GM12891 (cell line): ENCODE results near the gene OR4D1.

Experiments
- DNase-seq: peaks from one replicate; pipeline ENCODE4 v3.0.0; 2011; ENCODE audit warnings: low spot score; ENCODE audit not compliant: insufficient read length
- FAIRE-seq: peaks from 2 replicates; lab custom pipeline; 2011; peaks lifted over from hg19 to GRCh38; lab: Jason Lieb, UNC
- PAX5 ChIP-seq: IDR thresholded peaks from 2 replicates; pipeline ENCODE4 v1.6.1; 2011; ENCODE audit warnings: low read length, moderate library complexity, mild to moderate bottlenecking; ENCODE audit not compliant: insufficient read depth, severe bottlenecking
- POLR2A ChIP-seq: IDR thresholded peaks from 2 replicates; pipeline ENCODE4 v1.6.1; 2011; ENCODE audit warnings: low read depth, low read length, control low read depth
- POLR2AphosphoS5 ChIP-seq: IDR thresholded peaks from 2 replicates; pipeline ENCODE4 v1.6.1; 2011; ENCODE audit warnings: low read depth, low read length, control low read depth
- POU2F2 ChIP-seq: IDR thresholded peaks from 2 replicates; pipeline ENCODE4 v1.6.1; 2011; ENCODE audit warnings: low read depth, mild to moderate bottlenecking, control low read depth, low read length, moderate library complexity
- SPI1 ChIP-seq: IDR thresholded peaks from 2 replicates; pipeline ENCODE4 v1.6.1; 2011; ENCODE audit warnings: low read depth, low read length, control low read depth
- TAF1 ChIP-seq: IDR thresholded peaks from 2 replicates; pipeline ENCODE4 v1.6.1; 2011; ENCODE audit warnings: low read depth, low read length, control low read depth

Gene OR4D1

DNA sequence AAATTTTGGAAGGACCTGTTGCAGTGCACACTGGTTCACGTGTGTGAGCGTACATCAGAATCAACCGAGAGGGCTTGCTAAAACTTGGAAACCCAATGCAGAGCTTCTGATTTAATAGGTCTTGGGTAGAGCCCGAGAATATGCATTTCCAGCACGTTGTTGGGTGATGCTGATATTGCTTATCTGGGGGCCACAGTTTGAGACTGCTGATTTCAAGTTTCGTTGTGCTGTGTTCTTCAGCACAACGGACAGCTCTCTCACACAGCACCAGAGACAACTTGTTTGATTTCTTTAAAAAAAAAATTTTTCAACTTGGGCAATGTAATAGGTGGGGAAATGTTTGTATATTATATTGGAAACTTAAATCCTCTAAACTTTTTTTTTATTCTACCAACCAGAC, 28.0 kb downstream of the OR4D1 start:
- FAIRE-seq (no peak), DNase-seq (no peak)
- TF ChIP-seq PAX5 (no peak), POLR2AphosphoS5 (no peak), SPI1 (no peak), POLR2A (no peak), TAF1 (no peak)

- TF ChIP-seq POU2F2, result no peak
- TF ChIP-seq TAF1, result no peak
- TF ChIP-seq PAX5, result no peak
- TF ChIP-seq POLR2A, result no peak
- TF ChIP-seq POLR2AphosphoS5, result no peak
- no peak for TF ChIP-seq SPI1
- DNase-seq (no peak), FAIRE-seq (no peak)
Observed at GRCh38 chr17:58181796-58182195, 33.6 kb downstream of the OR4D1 start.

DNA sequence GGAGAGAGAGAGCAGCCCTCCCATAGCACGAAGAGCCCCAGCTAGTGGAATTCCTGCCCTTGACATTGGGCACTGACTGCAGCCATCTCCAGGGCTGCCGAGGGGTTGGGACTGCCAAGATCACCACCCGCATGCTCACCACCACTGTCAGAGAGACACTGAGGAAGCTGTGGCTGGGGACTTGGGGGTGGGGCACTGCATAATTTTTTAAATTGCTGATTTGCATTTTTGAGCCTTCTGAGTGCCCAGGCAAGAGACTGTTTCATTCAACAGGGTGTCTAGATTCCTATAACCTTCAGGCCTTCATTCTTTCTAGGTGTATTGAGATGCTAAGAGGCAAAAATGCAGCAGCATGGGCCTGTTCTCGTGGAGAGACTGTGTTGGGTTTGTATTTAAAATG, 35.3 kb downstream of the OR4D1 start:
- TF ChIP-seq PAX5 (no peak), POLR2A (no peak), POLR2AphosphoS5 (no peak), SPI1 (no peak), POU2F2 (no peak), TAF1 (no peak)
- DNase-seq (no peak), FAIRE-seq (no peak)

GRCh38 chr17:58184308-58184985, 36.3 kb downstream of the OR4D1 start:
- no peak for FAIRE-seq

DNA sequence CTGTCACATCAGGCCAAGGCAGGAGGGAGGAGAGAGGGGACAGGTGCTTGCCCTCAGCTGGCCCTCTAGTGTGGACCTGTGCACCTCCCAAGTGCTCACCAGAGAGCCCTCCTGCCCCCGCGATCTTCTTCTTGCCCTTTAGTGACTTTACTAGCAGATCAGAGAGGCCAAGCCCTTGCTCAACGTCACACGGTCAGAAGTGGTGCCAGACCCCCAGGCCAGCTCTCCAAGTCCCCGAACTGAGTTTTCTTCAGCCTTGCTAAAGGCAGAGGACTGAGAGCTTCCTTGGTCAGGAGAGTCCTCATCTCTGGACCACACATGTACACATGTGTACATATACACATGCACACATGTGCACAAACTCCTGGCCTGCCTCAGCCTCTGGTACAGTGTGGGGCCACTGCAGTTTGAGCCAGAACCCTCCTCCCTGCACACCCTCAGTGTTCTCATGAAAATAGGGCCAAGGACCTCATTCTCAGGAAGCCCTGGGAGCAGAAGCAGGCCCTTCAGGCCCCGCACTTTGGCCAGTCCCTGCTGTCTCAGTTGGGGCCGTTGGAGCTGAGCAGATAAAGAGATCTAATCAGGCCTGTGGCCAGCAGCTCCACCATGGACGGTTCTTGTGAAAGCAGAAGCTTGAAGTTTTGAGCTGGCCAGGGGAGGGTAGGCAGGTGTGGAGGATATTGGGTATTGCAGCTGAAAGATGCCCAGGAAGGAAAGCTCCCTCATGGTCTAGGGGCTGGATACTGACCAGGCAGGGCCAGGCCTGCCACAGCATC, 37.0 kb downstream of the OR4D1 start:
- FAIRE-seq (no peak), DNase-seq (no peak)
- no peak for TF ChIP-seq POU2F2
- TF ChIP-seq SPI1, result no peak
- TF ChIP-seq PAX5, result no peak
- no peak for TF ChIP-seq TAF1
- no peak for TF ChIP-seq POLR2AphosphoS5
- no peak for TF ChIP-seq POLR2A

More at GRCh38 chr17:58184308-58184985, 36.3 kb downstream of the OR4D1 start:
- TF ChIP-seq POU2F2, result no peak
- TF ChIP-seq POLR2AphosphoS5, result no peak
- no peak for TF ChIP-seq TAF1
- TF ChIP-seq SPI1, result no peak
- no peak for TF ChIP-seq POLR2A
- TF ChIP-seq PAX5, result no peak
- DNase-seq, result no peak

DNA sequence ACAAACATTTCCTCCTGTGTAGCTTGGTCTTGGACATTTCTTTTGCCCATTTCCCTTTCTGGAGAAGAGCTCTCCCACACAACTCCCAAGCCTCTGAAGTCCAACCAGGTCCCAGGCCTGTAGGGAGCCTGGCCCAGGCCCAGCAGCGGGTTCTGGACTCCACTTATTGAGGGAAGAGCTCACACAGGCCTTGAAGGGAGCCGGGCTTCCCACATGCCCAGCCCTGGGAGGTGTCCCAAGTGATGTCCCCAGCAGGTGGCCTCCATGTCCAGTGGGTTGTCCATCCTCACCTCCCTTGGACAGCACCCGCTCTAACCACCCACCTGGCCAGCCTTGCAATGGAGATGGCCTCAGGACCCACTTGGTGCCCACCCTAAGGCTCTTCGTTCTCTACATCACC, 38.4 kb downstream of the OR4D1 start:
- DNase-seq (no peak), FAIRE-seq (no peak)
- TF ChIP-seq PAX5, result no peak
- TF ChIP-seq POLR2AphosphoS5, result no peak

DNA sequence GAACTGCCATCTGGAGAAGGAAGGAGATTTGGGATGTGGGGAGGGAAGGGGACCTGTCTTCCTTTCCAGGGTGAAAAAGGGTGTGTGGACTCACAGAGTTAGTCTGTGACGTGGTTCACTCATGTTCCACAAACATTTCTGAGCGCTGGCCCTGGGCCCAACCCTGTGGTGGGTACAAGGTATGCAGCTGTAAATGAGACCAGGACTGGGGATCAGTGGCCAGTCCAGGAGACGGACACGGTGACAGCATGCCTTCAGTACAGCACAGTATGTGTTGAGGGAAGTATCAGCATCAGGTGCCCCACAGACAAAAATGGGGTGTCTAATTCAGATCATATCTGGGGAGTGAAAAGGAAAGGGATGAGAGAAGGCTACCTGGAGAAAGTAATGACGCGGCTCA, 38.9 kb downstream of the OR4D1 start:
- DNase-seq (no peak), FAIRE-seq (no peak)
- TF ChIP-seq POU2F2 (no peak), PAX5 (no peak), POLR2AphosphoS5 (no peak), POLR2A (no peak), TAF1 (no peak), SPI1 (no peak)

GRCh38 chr17:58187675-58188074, 39.5 kb downstream of the OR4D1 start:
- DNase-seq (no peak), FAIRE-seq (no peak)
- TF ChIP-seq POLR2A (no peak), POU2F2 (no peak)

- DNase-seq (no peak), FAIRE-seq (no peak)
- TF ChIP-seq POU2F2 (no peak), TAF1 (no peak), PAX5 (no peak), SPI1 (no peak), POLR2AphosphoS5 (no peak), POLR2A (no peak)
Observed at GRCh38 chr17:58189436-58190146, 41.4 kb downstream of the OR4D1 start.

DNA sequence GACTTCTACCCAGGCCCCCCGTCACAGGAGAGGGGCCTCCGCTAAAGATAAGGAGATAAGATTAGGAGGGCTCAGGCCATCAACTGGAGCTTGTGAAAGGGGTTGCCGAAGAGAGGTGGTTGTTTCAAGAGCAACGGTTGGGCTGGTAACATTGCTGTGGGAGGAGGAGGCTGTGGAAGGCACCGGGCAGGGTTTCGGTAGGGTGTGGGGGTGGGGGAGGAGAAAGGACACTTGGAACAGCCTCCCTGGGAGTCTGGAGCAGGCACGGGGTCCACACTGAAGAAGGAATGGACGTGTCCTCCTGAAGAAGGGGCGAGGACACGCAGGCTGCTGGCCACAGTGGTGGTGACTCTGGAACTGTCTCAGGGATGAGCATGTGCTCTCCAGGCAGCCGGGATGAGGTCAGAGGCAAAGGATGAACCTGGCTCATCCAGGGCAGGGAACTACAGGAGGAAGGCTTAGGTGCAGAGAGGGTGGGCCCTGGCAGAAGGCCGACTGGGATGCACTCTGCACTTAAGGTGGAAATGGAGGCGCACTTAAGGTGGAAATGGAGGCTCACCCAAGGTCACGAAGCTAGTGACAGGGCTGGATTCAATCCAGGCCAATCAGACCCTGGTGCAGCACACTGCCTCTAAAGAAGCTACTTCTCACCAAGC, 43.2 kb downstream of the OR4D1 start:
- FAIRE-seq (no peak), DNase-seq (no peak)
- no peak for TF ChIP-seq POLR2A
- no peak for TF ChIP-seq TAF1
- no peak for TF ChIP-seq PAX5
- TF ChIP-seq POU2F2, result no peak
- TF ChIP-seq POLR2AphosphoS5, result no peak
- TF ChIP-seq SPI1, result no peak
